Stimulated activated CD8-positive, alpha-beta memory T cell treated with anti-CD3 and anti-CD28 coated beads, Interleukin-4, amount 100 ng/mL, for 24 hours (primary cell): ENCODE results near the gene CEMIP.

Experiments used
- DNase-seq: peaks from one replicate; pipeline ENCODE4 v3.0.0-alpha.2; 2020; ENCODE audit warnings: low read depth

CEMIP gene

DNA sequence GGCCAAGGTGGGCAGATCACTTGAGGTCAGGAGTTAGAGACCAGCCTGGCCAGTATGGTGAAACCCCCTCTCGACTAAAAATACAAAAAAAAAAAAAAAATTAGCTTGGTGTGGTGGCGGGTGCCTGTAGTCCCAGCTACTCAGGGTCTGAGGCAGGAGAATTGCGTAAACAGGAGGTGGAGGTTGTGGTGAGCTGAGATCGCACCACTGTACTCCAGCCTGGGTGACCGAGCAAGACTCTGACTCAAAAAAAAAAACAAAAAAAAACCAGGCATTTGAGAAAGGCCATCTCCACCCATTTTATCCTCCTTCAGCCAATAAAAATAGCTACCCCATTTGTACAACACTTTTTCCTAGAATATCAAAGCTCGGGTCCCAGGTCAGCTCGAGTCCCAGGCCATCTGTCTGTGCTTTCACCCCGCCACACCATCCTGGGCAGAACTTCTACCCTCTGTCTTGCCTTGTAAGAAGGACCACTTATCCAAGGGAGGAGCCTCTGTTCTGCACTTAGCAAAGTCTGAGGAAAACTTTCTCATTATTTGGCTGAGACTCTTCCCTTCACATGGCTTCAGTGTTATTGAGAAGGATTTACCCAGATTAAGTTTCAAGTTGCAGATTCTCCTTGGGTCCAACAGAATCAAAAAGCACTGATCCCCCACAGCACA, 111.3 kb downstream of the CEMIP start:
- DNase-seq = no peak

GRCh38 chr15:80891006-80891405, 111.8 kb downstream of the CEMIP start:
- no peak for DNase-seq

DNA sequence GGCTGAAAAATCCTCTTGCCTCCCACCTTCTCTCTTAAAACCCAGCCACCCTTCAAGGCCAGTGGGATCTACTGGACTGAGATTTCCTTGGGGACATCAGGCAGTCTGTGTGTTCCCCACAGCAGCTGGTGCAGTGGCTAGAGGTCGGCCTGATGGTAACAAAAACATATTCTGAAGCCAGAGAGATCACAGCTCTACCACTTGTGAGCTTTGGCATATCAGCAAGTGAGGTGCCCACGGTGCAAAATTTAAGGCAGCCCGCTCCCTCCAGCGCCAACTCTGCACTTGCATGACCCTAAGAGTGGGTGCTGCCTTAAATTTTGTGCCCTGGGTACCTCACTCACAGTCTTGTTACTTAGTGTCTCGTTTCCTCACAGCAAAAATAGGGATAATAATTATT, 113.2 kb downstream of the CEMIP start:
- no peak for DNase-seq

- DNase-seq = no peak
These were observed 114.6 kb downstream of the CEMIP start for GRCh38 chr15:80893777-80894176.

DNA sequence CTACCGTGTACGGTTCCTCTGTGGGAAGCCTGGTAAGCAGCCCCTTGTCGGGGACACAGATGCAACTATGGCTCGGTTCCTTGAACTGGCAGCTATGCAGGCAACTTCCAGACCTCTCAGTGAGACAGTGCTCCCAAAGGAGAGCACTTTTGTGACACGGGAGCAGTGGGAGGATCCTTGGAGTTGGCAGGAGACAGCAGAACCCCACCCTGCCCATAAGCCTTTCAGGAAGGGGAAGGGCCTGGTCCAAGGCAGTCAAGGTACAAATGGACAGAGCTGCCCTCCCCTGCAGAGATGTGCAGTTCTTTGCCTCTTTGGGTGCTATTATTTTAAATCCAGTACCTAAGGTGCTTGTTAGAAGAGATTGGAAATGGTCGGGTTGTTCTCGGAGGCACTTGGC, 115.9 kb downstream of the CEMIP start:
- DNase-seq = no peak

DNA sequence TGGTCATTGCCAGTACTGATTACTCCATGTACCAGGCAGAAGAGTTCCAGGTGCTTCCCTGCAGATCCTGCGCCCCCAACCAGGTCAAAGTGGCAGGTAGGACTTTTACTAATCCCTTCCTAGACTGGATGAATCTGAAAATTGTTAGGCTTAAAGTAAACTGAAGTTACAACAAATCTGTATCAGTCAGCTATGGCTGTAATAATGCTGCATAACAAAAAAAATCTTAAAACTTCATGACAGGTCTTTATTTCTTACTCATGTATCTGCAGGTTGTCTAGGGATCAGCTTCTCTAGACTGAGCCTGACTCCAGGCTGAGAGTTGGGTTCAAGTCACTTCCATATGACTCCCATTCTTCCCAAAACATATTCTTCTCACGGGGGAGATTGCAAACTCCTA, 116.8 kb downstream of the CEMIP start:
- no peak for DNase-seq

- DNase-seq = no peak
These were observed 118.9 kb downstream of the CEMIP start for GRCh38 chr15:80898040-80898439.

DNA sequence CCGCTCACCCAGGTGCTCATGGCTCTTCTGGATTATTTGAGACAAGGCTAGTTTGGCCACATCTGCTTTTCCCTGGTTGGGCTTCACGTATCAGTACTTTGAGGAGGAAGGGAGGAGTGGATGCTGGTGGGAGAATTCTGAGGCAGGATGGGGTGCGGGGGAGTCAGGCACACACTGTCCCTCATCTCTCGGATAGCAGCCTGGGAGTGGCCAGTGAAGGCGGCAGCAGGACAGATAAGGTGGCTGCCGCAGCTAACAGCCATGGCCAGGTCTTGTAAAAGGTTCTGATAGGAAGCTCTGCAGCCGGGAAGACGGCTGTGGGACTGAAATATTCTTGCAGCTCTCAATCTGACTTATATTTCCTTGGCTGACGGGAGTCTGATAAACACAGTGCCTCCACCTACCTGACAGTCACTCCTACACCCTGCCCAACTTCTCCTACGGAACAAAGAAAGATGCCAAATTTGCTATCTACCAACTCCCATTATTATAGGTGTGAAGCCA, 123.2 kb downstream of the CEMIP start:
- DNase-seq = no peak

- DNase-seq = no peak
These were observed 125.8 kb downstream of the CEMIP start for GRCh38 chr15:80904998-80905397.

- no peak for DNase-seq
These were observed 127.1 kb downstream of the CEMIP start for GRCh38 chr15:80906159-80906766.

GRCh38 chr15:80911821-80912220, 132.7 kb downstream of the CEMIP start:
- DNase-seq = no peak

GRCh38 chr15:80912673-80913072, 133.5 kb downstream of the CEMIP start:
- DNase-seq = no peak

DNA sequence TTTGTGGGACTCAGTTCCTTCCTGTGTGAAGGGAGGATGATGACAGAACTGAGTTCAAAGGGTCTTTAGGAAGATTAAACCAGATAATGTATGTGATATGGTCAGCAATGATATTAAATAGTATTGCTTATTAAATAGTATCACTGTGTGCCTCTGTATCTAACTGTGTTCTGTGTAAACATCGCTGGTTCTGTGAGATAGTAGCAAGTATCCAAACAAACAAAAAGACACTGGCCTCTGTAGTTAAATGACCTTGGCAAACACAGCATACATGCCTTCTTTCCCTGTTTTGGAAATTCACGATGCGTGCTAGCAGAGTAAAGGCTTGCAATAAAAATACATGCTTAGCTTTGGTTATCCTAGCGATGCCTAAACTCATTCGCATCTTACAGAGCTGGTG, 134.4 kb downstream of the CEMIP start:
- DNase-seq = no peak

DNA sequence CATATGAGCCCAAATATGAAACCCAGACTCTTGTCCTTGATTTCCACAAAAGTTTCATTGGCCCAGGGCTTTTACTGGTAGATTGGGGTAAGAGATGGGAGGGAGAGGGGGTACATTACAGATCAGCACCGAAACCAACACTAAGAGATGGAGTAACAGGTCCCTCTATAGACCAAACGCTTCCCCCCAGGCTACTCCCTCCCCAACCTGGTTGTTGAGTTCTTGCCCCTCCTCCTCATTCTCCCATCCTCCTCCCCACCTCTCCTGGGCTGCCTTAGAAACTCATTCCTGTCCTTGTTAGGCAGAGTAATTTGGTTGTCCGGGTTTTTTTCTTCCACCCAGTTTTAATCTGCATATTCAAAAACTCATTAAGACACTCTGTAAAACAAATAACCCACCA, 136.3 kb downstream of the CEMIP start:
- DNase-seq = no peak

DNA sequence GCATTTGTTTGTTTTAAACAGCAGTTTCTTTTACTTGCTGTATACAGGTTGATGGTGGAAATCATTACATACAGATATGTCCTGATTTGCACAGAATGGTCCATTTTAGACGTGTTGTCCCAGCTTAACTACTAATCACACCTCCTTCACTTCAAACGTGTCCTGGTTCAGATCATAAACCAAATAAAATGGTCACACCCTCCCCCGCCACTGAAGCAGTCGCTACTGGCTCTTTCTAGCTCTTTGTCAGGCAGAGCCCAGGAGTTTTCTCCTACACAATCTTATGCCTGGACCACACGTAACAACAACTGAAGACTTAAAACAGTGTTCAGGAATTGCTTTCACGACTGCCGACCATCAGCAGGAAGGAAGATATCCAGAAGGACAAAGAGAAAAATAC, 136.9 kb downstream of the CEMIP start:
- DNase-seq = no peak

DNA sequence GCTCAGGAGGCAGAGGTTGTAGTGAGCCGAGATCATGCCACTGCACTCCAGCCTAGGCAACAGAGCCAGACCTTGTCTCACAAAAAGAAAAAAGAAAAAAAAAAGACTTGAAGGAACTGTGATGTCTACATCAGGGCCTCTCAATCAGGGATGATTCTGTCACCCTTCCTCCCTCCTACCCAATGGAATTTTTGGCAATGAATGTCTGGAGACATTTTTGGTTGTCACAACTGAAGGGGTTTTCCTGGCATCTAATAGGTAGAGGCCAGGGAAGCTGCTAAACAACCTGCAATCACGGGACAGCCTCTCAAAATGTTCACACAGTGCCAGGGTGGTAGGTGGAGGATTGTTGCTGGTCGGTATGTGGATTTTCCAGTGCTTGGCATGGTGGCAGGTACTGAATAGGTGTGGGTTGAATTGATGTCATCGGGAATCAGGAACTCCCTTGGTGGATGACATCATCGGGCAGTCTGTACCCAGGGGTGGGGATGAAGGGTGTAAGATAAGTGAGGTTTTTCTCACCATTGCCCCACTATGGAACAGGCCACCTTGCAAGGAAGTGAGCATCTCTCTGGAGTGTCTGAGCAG, 139.1 kb downstream of the CEMIP start:
- no peak for DNase-seq

GRCh38 chr15:80920271-80920699, 141.1 kb downstream of the CEMIP start:
- peak; percentile 9 for DNase-seq

DNA sequence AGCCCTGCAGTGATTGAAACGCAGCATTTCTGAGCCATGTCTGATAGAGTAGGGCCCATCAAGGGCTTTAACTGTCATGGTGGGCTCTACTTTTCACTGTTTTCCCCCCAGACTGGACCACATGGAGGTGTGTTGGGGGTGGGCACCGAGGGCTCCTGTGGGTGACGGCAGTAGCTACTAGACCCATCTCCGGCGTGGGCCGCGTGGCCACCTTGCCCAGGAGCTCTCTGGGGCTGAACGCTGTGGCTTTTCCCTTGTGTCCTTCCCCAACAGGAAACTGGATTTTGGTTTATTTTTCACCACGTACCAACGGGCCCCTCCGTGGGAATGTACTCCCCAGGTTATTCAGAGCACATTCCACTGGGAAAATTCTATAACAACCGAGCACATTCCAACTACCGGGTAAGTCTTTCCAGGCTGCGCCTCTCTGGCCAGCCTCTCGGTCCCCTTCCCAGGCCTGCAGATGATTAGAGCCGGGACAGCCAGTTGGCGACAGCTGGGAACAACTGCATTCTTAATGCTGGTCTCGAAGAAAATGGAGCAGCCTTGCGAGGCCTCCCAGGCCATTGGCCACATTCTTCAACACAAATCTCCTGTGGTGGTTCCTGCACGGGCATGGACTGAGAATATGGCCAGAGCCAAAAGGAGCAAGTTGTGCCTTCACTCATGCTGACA, 142.7 kb downstream of the CEMIP start:
- DNase-seq = no peak

- DNase-seq = no peak
These were observed 144.5 kb downstream of the CEMIP start for GRCh38 chr15:80923668-80924067.

GRCh38 chr15:80924278-80924677, 145.1 kb downstream of the CEMIP start:
- no peak for DNase-seq

DNA sequence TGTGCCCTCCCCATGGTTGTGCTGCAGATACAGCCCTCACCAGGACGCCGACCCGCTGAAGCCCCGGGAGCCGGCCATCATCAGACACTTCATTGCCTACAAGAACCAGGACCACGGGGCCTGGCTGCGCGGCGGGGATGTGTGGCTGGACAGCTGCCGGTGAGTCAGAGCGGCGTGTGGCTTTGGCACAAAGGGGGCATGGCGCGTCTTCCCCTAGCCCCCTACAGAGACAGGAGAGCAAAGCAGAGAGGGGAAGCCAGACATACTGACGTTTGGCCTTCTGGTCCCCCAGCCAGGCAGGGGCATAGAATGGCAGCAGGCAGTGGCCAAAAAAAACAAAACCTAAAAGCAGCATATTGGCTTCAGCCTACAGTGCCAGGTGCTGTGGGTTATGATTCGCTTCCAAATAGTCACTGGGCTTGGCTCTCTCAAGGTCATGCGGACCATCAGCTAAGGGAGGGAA, 146.5 kb downstream of the CEMIP start:
- DNase-seq = no peak

- DNase-seq = no peak
These were observed 147.0 kb downstream of the CEMIP start for GRCh38 chr15:80926126-80926525.

DNA sequence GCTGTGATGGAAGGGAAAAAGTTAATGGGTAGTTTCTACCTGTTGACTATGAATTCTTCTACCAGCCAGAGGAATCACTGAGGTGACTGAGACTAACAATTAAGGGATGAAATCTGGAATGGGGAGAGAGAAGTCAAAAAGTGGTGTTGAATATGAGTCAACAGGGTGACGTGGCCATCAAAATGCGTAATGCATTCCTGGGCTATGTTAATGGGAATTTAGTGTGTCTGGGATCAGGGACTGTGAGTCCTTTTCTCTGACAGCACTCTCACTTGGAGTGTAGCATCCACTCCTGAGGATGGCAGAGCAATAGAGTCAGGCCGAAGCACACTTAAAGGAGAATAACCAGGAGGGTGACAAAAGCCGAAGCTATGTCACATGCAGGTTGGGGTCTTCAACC, 150.1 kb downstream of the CEMIP start:
- DNase-seq = no peak
